Prostate gland (tissue), 2 donors: ENCODE data around the gene C4orf50. TPM values are rescaled to one million over a fixed set of nuclear protein-coding genes. Genes with fewer than 3 reads are reported as not detected.
"Not testable (repeated sequence)": the region's sequence is repeated elsewhere in the genome, so short reads cannot be mapped to it uniquely, and the experiment has no call there.

Experiments
- DNase-seq: peaks from one replicate; pipeline ENCODE4 v3.0.0-alpha.2; 2019; ENCODE audit warnings: low spot score
- H3K27ac ChIP-seq, 2 donors: fragments of 200-600 bp; sonication (generic); 2 replicates each; pipeline ENCODE4 v1.5.1; 2017 to 2019
- H3K27me3 ChIP-seq: fragments of 200-600 bp; sonication (generic); replicated peaks from 2 replicates; pipeline ENCODE4 v1.5.1; 2019; ENCODE audit not compliant: insufficient read depth
- H3K36me3 ChIP-seq, 2 donors: fragments of 200-600 bp; sonication (generic); 1 replicate in 1 of 2; 2 replicates in 1 of 2; pipeline versions ENCODE4 v1.5.1 to v1.8.1; 2017 to 2019
- H3K4me1 ChIP-seq: fragments of 200-600 bp; sonication (generic); replicated peaks from 2 replicates; pipeline ENCODE4 v1.5.1; 2019
- H3K4me3 ChIP-seq, 2 donors: fragments of 200-600 bp; sonication (generic); 2 replicates each; pipeline ENCODE4 v1.5.1; 2017 to 2019
- H3K9me3 ChIP-seq: fragments of 200-600 bp; sonication (generic); 2 replicates; pipeline ENCODE4 v1.5.1; 2017
- CTCF ChIP-seq, 4 experiments: fragments of 200-600 bp in 2 of 4; fragments of 450-650 bp in 2 of 4; sonication (generic) in 2 of 4; IDR thresholded peaks; 1 replicate in 3 of 4; 2 replicates in 1 of 4; pipeline ENCODE4 v1.5.1; 2016 to 2019; ENCODE audit warnings: antibody characterized with exemption in 4 of 4, mild to moderate bottlenecking in 2 of 4, moderate library complexity in 2 of 4
- POLR2A ChIP-seq: fragments of 450-650 bp; IDR thresholded peaks from one replicate; pipeline ENCODE4 v1.6.1; 2016; ENCODE audit warnings: antibody characterized with exemption, mild to moderate bottlenecking
- POLR2AphosphoS5 ChIP-seq: sonication (generic); formaldehyde crosslinking; IDR thresholded peaks from one replicate; pipeline ENCODE4 v1.6.1; 2017; ENCODE audit warnings: antibody characterized with exemption
- WGBS: methylation state at CpG from one replicate; pipeline ENCODE4 v1.1.5; 2018; 5-methylcytosine and 5-hydroxymethylcytosine counted together
- intact Hi-C: fragments of 100-400 bp; cut with DNase I; formaldehyde crosslinking; loops from one replicate; pipeline ENCODE4 v1.14.2; 2022
- total RNA-seq, 2 donors: library from RNA; depleted of rRNA; stranded (reverse); fragments of >200 nt; gene quantifications; one replicate each; pipeline ENCODE4 v1.1.0, GENCODE V29; 2016

The C4orf50 gene
- total RNA-seq, 2 donors from 2014 or later, result 0.87 to 2.8 TPM

- H3K4me3 ChIP-seq, result no peak overlapping the region
- H3K4me1 ChIP-seq, result no peaks in the 10 kb centered on the region
- DNase-seq, result no peak
- TF ChIP-seq POLR2AphosphoS5 (no peak), POLR2A (no peak), CTCF (IDR thresholded peaks at IDR 0.05) (no peak)
- 52% methylated on average over 15 of the region's 15 CpGs for WGBS
- no peaks in the 10 kb centered on the region for H3K27me3 ChIP-seq
- H3K27ac ChIP-seq, result no peak overlapping the region
- intact Hi-C loops, result no loop called here
- H3K9me3 ChIP-seq, result no peaks in the 10 kb centered on the region
- H3K36me3 ChIP-seq, result no peaks in the 10 kb centered on the region
Measured at GRCh38 chr4:5863461-5864113, 154.6 kb downstream of the C4orf50 start.

GRCh38 chr4:5858020-5858769 is 160.0 kb downstream of the C4orf50 start:
- WGBS, result 86% methylated on average over 16 of the region's 16 CpGs
- DNase-seq, result no peak
- H3K27me3 ChIP-seq, result no peaks in the 10 kb centered on the region
- intact Hi-C loops, result no loop called here
- no peaks in the 10 kb centered on the region for H3K4me1 ChIP-seq
- H3K36me3 ChIP-seq, result no peaks in the 10 kb centered on the region
- no peak overlapping the region for H3K27ac ChIP-seq
- H3K9me3 ChIP-seq, result no peaks in the 10 kb centered on the region
- no peak overlapping the region for H3K4me3 ChIP-seq
- TF ChIP-seq POLR2AphosphoS5, result no peak
- no peak for TF ChIP-seq POLR2A
- TF ChIP-seq CTCF (IDR thresholded peaks at IDR 0.05), result no peak

GRCh38 chr4:5857199-5857598 is 161.0 kb downstream of the C4orf50 start:
- no peak overlapping the region for H3K27ac ChIP-seq
- H3K4me1 ChIP-seq, result no peaks in the 10 kb centered on the region
- WGBS, result 88% methylated on average over 2 of the region's 2 CpGs
- TF ChIP-seq POLR2AphosphoS5 (no peak), POLR2A (no peak), CTCF (IDR thresholded peaks at IDR 0.05) (no peak)
- H3K36me3 ChIP-seq, result no peaks in the 10 kb centered on the region
- no peaks in the 10 kb centered on the region for H3K9me3 ChIP-seq
- no peak for DNase-seq
- no peaks in the 10 kb centered on the region for H3K27me3 ChIP-seq
- H3K4me3 ChIP-seq, result no peak overlapping the region
- intact Hi-C loops, result no loop called here

- H3K4me1 ChIP-seq, H3K36me3 ChIP-seq, H3K27ac ChIP-seq, H3K9me3 ChIP-seq, intact Hi-C loops, DNase-seq, H3K27me3 ChIP-seq, H3K4me3 ChIP-seq: not testable (repeated sequence)
- WGBS, result 98% methylated on average over 3 of the region's 3 CpGs
Measured at GRCh38 chr4:5856362-5856761, 161.9 kb downstream of the C4orf50 start.

- Histone ChIP-seq H3K4me1 (no peaks in the 10 kb centered on the region), H3K36me3 (no peaks in the 10 kb centered on the region), H3K27me3 (no peaks in the 10 kb centered on the region), H3K27ac (no peak overlapping the region), H3K9me3 (no peaks in the 10 kb centered on the region), H3K4me3 (no peak overlapping the region)
- no peak for DNase-seq
- no peak for TF ChIP-seq POLR2AphosphoS5
- TF ChIP-seq POLR2A, result no peak
- no peak for TF ChIP-seq CTCF (IDR thresholded peaks at IDR 0.05)
- intact Hi-C loops, result no loop called here
- 60% methylated on average over 3 of the region's 3 CpGs for WGBS
Measured at GRCh38 chr4:5854929-5855328, 163.3 kb downstream of the C4orf50 start.
